NCI-H446 (cell line): ENCODE data around the gene HIBADH.
"Not testable (repeated sequence)": the region's sequence is repeated elsewhere in the genome, so short reads cannot be mapped to it uniquely, and the experiment has no call there.

Experiments used
- DNase-seq, 2 experiments: peaks; one replicate each; lab custom pipeline; 2025; lab: John Stamatoyannopoulos, UW

Gene HIBADH

GRCh38 chr7:27678617-27679260 is 16.1 kb upstream of the HIBADH start:
- DNase-seq: no peak

- DNase-seq: peak in 1 of 2 experiments; percentile 7
Measured at GRCh38 chr7:27677912-27678612, 15.4 kb upstream of the HIBADH start.

GRCh38 chr7:27674126-27674525 is 11.4 kb upstream of the HIBADH start:
- not testable (repeated sequence) for DNase-seq

GRCh38 chr7:27671675-27672074 is 9.0 kb upstream of the HIBADH start:
- no peak for DNase-seq

- DNase-seq: no peak
Measured at GRCh38 chr7:27670676-27671075, 8.0 kb upstream of the HIBADH start.

- no peak for DNase-seq
Measured at GRCh38 chr7:27670177-27670576, 7.5 kb upstream of the HIBADH start.

GRCh38 chr7:27665531-27665930 is 2.8 kb upstream of the HIBADH start:
- DNase-seq: no peak

GRCh38 chr7:27663989-27664331 is 1.3 kb upstream of the HIBADH start:
- no peak for DNase-seq

GRCh38 chr7:27661811-27662489 is 733 bp downstream of the HIBADH start:
- DNase-seq: peak in 1 of 2 experiments; percentile 23

GRCh38 chr7:27656724-27657123 is 6.0 kb downstream of the HIBADH start:
- DNase-seq: no peak

- DNase-seq: no peak
Measured at GRCh38 chr7:27655184-27655583, 7.5 kb downstream of the HIBADH start.

- no peak for DNase-seq
Measured at GRCh38 chr7:27652518-27652917, 10.2 kb downstream of the HIBADH start.

- no peak for DNase-seq
Measured at GRCh38 chr7:27651702-27652101, 11.0 kb downstream of the HIBADH start.

- no peak for DNase-seq
Measured at GRCh38 chr7:27650283-27650682, 12.4 kb downstream of the HIBADH start.

- DNase-seq: no peak
Measured at GRCh38 chr7:27647489-27647888, 15.2 kb downstream of the HIBADH start.

GRCh38 chr7:27647046-27647445 is 15.6 kb downstream of the HIBADH start:
- no peak for DNase-seq

GRCh38 chr7:27642271-27642670 is 20.4 kb downstream of the HIBADH start:
- DNase-seq: no peak

GRCh38 chr7:27641581-27642230 is 21.0 kb downstream of the HIBADH start:
- no peak for DNase-seq

GRCh38 chr7:27640884-27641574 is 21.7 kb downstream of the HIBADH start:
- no peak for DNase-seq

- no peak for DNase-seq
Measured at GRCh38 chr7:27639851-27640250, 22.8 kb downstream of the HIBADH start.

- DNase-seq: not testable (repeated sequence)
Measured at GRCh38 chr7:27639048-27639447, 23.6 kb downstream of the HIBADH start.
